HG02571 (cell line): Measurements from ENCODE around the gene SETSIP.
"Not testable (repeated sequence)": the region's sequence is repeated elsewhere in the genome, so short reads cannot be mapped to it uniquely, and the experiment has no call there.

Experiments
- ATAC-seq: cut with Tn5 transposase; IDR thresholded peaks from one replicate; pipeline ENCODE4 v1.9.1; 2021; ENCODE audit warnings: mild to moderate bottlenecking, moderate library complexity; ENCODE audit not compliant: unreplicated experiment

SETSIP gene

GRCh38 chr1:92075311-92075710 lies at the start of gene SETSIP:
Gene SETSIP (minus strand): TSS chr1:92075411. CDS start chr1:92075411, 0 bp downstream.
- no peak for ATAC-seq

GRCh38 chr1:92123868-92124267 lies 48.7 kb upstream of the SETSIP start:
- ATAC-seq = no peak

- ATAC-seq = no peak
Measured at GRCh38 chr1:92118826-92119225, 43.6 kb upstream of the SETSIP start.

- no peak for ATAC-seq
Measured at GRCh38 chr1:92117526-92117925, 42.3 kb upstream of the SETSIP start.

- ATAC-seq = no peak
Measured at GRCh38 chr1:92108631-92109030, 33.4 kb upstream of the SETSIP start.

GRCh38 chr1:92105546-92106081 lies 30.4 kb upstream of the SETSIP start:
- ATAC-seq = no peak

- no peak for ATAC-seq
Measured at GRCh38 chr1:92096317-92096716, 21.1 kb upstream of the SETSIP start.

GRCh38 chr1:92095874-92096273 lies 20.7 kb upstream of the SETSIP start:
- ATAC-seq = no peak

GRCh38 chr1:92094595-92094994 lies 19.4 kb upstream of the SETSIP start:
- ATAC-seq = no peak

- no peak for ATAC-seq
Measured at GRCh38 chr1:92094090-92094489, 18.9 kb upstream of the SETSIP start.

GRCh38 chr1:92091625-92092024 lies 16.4 kb upstream of the SETSIP start:
- ATAC-seq = no peak

- ATAC-seq = no peak
Measured at GRCh38 chr1:92087542-92087941, 12.3 kb upstream of the SETSIP start.

GRCh38 chr1:92085727-92086126 lies 10.5 kb upstream of the SETSIP start:
- ATAC-seq = no peak

- no peak for ATAC-seq
Measured at GRCh38 chr1:92084651-92085050, 9.4 kb upstream of the SETSIP start.

- ATAC-seq = no peak
Measured at GRCh38 chr1:92081031-92081430, 5.8 kb upstream of the SETSIP start.

- ATAC-seq = peak; percentile 96
Measured at GRCh38 chr1:92080128-92080985, 5.1 kb upstream of the SETSIP start, which contains the start of gene BTBD8. Gene BTBD8 (plus strand): TSS chr1:92080345. CDS start chr1:92080572, 227 bp downstream.

- no peak for ATAC-seq
Measured at GRCh38 chr1:92079441-92079840, 4.2 kb upstream of the SETSIP start.

- not testable (repeated sequence) for ATAC-seq
Measured at GRCh38 chr1:92078077-92078476, 2.9 kb upstream of the SETSIP start.

- ATAC-seq = no peak
Measured at GRCh38 chr1:92076363-92076762, 1.2 kb upstream of the SETSIP start.

GRCh38 chr1:92074446-92074845 lies 765 bp downstream of the SETSIP start:
- not testable (repeated sequence) for ATAC-seq

- no peak for ATAC-seq
Measured at GRCh38 chr1:92070892-92071291, 4.3 kb downstream of the SETSIP start.

GRCh38 chr1:92066321-92066720 lies 8.9 kb downstream of the SETSIP start:
- ATAC-seq = no peak
